AG04449 (cell line): Measurements from ENCODE around the gene NOSIP.
A peak's percentile ranks its signal among the peaks of the same experiment; 100 is the strongest.

Source experiments
- CTCF ChIA-PET: fragments of 350-600 bp; formaldehyde crosslinking; extraction: SDS; loops from one replicate; lab custom pipeline; 2021; ENCODE audit warnings: antibody characterized with exemption; lab: Yijun Ruan, JAX
- POLR2A ChIA-PET: fragments of 400-600, 350-600 bp; formaldehyde crosslinking; extraction: SDS; loops from one replicate; lab custom pipeline; 2020; ENCODE audit warnings: antibody characterized with exemption, inconsistent platforms; lab: Yijun Ruan, JAX
- DNase-seq: peaks from one replicate; pipeline ENCODE4 v3.0.0-alpha.2; 2010; ENCODE audit warnings: low read depth, low spot score
- H3K4me3 ChIP-seq: 2 replicates; pipeline ENCODE4 v1.5.1; 2011; ENCODE audit warnings: low read depth, mild to moderate bottlenecking, control low read depth, low read length
- CTCF ChIP-seq: IDR thresholded peaks from one replicate; pipeline ENCODE4 v1.5.1; 2011; ENCODE audit warnings: mild to moderate bottlenecking, moderate library complexity, low read length, control low read depth, inconsistent platforms; ENCODE audit not compliant: insufficient read depth; ENCODE audit errors: missing control alignments

NOSIP gene

GRCh38 chr19:49616532-49616931, 36.2 kb upstream of the NOSIP start:
- TF ChIP-seq CTCF: no peak
- ChIA-PET POLR2A (interaction anchor here (1.3 kb wide), 1 partner anchor 24 kb away, joined by 5 read pairs; the partner anchor contains the start of gene RRAS), CTCF (interaction anchor here (0.9 to 1.1 kb wide), 2 partner anchors 21 to 46 kb away, joined by 3 read pairs; no protein-coding TSS in a partner anchor)
- DNase-seq: no peak
- no peak overlapping the region for H3K4me3 ChIP-seq

GRCh38 chr19:49615861-49616260, 35.5 kb upstream of the NOSIP start:
- no peak overlapping the region for H3K4me3 ChIP-seq
- ChIA-PET CTCF (interaction anchor here (1.1 to 1.5 kb wide), 2 partner anchors 20 to 21 kb away, joined by 3 read pairs; no protein-coding TSS in a partner anchor), POLR2A (no interaction called here)
- no peak for TF ChIP-seq CTCF
- DNase-seq: no peak

GRCh38 chr19:49614096-49614833, 33.9 kb upstream of the NOSIP start:
- no peak overlapping the region for H3K4me3 ChIP-seq
- ChIA-PET POLR2A (no interaction called here), CTCF (interaction anchor here (1.5 kb wide), 1 partner anchor 22 kb away, joined by 3 read pairs; no protein-coding TSS in a partner anchor)
- DNase-seq: peak; percentile 45
- TF ChIP-seq CTCF: peak; percentile 11

GRCh38 chr19:49613374-49613773, 33.0 kb upstream of the NOSIP start:
- CTCF ChIA-PET: interaction anchor here (1.3 kb wide), 1 partner anchor 43 kb away, joined by 4 read pairs; no protein-coding TSS in a partner anchor
- POLR2A ChIA-PET: interaction anchor here (0.6 kb wide), 1 partner anchor 117 kb away, joined by 4 read pairs; the partner anchor contains the start of gene RPS11
- TF ChIP-seq CTCF: no peak
- no peak for DNase-seq
- no peak overlapping the region for H3K4me3 ChIP-seq

DNA sequence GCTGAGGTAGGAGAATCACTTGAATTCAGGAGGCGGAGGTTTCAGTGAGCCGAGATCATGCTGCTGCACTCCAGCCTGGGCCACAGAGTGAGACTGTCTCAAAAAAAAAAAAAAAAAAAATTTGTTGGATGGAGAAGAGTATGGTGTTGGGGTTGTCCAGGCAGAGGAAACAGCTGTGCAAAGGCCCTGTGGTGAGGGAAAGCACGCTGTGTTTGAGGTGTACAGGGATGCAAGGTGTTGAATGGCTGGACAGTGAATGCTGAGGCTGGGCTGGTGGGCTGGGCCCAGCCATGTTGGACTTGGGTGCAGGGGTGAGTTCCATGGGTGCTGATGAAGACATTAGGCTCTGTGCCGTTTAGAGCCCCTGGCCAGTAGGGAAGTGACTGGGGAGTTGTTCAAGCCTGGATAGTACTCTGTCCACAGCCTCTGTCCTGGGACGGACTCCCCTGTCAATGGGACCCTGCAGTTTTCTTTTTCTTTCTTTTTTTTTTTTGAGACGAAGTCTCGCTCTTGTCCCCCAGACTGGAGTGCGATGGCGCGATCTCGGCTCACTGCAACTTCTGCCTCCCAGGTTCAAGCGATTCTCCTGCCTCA, 29.2 kb upstream of the NOSIP start:
- DNase-seq: no peak
- no peak overlapping the region for H3K4me3 ChIP-seq
- TF ChIP-seq CTCF: no peak
- ChIA-PET CTCF (interaction anchor here (0.6 kb wide), 1 partner anchor 22 kb away, joined by 3 read pairs; no protein-coding TSS in a partner anchor), POLR2A (no interaction called here)

GRCh38 chr19:49605605-49606004, 25.2 kb upstream of the NOSIP start:
- CTCF ChIA-PET: interaction anchor here (1.9 kb wide), 1 partner anchor 13 kb away, joined by 8 read pairs; no protein-coding TSS in a partner anchor
- DNase-seq: no peak

More at GRCh38 chr19:49605605-49606004, 25.2 kb upstream of the NOSIP start:
- POLR2A ChIA-PET: no interaction called here
- H3K4me3 ChIP-seq: no peak overlapping the region
- no peak for TF ChIP-seq CTCF
